ENCODE measurements around the gene FHIP2A.
A peak's percentile ranks its signal among the peaks of the same experiment; 100 is the strongest.
"Not testable (repeated sequence)": the region's sequence is repeated elsewhere in the genome, so short reads cannot be mapped to it uniquely, and the experiment has no call there.

The FHIP2A gene

DNA sequence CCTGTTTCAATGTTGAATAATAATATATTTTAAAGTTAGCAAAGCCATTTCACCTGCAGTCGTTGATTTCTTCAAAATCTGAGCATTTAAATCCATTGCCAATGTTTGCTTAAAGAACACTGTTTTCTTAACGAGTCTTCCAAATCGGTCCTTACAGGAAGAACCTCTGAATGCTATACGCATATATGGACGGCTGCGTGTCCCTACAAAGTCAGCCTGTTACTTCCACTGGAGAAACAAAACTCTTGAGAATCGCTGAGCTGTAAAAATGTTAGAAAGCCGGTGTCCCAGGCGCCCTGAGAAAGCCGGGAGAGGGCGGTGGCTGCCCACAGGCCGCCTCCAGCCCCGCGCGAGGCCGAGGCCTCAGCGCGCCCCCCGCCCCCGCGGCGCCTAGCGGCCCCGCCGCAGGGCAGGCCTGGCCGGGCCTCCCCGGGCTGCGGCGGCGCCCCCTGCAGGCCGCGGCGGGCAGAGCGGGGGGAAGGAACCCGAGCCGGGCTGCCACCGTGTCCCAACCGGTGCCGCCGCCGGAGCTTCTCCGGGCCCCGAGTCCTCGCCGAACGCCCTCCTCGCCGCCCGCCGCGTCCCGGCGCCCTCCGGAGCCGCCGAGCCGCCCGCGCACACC lies at the start of gene FHIP2A:
Gene FHIP2A, plus strand, starts transcription at position 488 of the 622 bp plus-strand sequence. CDS start 299 bp downstream, outside the sequence.
- DNase-seq, result peak; percentile 58 to 84 (median 63)

DNA sequence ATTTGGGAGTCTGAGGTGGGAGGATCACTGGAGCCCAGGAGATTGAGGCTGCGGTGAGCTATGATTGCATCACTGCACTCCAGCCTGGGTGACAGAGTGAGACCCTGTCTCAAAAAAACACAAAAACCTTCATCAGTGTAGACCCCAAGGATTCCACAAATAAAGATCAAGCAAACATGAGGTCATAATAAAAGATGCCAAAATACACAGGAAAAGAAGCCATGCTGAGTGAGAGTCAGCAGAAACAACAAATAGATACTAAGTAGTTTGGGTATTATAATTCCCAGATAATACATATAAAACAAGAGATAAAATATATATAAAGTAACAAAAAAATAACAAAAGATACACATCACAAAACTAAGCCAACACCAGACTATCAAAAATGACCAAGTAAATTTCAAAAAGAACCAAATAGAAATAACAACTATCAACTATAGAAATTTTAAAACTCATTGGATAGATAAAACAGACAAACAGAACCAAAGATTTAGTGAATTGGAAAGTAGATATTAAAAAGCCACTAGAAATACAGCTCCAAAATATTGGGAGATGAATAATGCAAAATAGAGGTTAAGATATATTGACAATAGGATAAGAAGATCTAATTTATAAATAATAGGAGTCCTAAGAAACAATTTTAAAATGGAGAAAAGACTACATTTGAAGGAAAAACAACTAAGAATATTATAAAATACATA lies 48.9 kb upstream of the FHIP2A start:
- no peak for DNase-seq

- no peak for DNase-seq
Measured at GRCh38 chr10:114773197-114773532, 48.4 kb upstream of the FHIP2A start.

DNA sequence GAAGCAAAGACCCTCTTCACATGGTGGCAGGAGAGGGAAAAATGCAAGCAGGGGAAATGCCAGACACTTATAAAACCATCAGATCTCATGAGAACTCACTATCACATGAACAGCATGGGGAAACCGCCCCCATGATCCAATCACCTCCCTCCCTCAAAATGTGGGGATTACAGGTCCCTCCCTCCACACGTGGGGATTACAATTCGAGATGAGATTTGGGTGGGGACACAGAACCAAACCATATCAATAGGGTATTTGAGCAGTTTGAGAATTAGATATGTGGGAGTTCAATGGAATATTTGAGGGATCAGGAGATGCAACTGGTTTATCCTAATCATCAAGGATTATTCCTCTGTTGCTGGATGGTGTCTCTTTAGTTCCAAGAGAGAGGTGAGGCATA lies 46.5 kb upstream of the FHIP2A start:
- not testable (repeated sequence) for DNase-seq

DNA sequence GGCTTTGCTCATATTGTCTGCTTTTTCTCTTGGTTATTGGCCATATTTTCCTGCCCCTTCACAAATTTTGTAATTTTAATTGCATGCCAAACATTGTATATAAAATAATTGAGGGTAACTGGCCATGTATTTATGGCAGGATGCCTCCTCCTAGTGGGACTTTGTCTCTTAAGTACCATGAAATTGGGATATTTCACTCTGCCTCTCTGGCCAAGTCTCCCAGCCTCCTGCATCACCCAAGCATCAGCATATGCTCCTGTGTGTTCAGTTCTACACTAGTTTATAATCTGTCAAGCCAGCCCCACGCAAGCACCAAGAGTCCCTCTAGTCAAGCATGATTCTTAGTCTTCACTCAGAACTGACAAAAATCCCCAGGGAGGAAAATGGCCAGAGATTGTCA lies 44.2 kb upstream of the FHIP2A start:
- DNase-seq, result no peak

- no peak for DNase-seq
Measured at GRCh38 chr10:114779803-114780576, 41.6 kb upstream of the FHIP2A start.

- no peak for DNase-seq
Measured at GRCh38 chr10:114780577-114781184, 40.9 kb upstream of the FHIP2A start.

GRCh38 chr10:114782666-114783065 lies 38.9 kb upstream of the FHIP2A start:
- DNase-seq, result no peak

- DNase-seq, result no peak
Measured at GRCh38 chr10:114783686-114784085, 37.9 kb upstream of the FHIP2A start.

DNA sequence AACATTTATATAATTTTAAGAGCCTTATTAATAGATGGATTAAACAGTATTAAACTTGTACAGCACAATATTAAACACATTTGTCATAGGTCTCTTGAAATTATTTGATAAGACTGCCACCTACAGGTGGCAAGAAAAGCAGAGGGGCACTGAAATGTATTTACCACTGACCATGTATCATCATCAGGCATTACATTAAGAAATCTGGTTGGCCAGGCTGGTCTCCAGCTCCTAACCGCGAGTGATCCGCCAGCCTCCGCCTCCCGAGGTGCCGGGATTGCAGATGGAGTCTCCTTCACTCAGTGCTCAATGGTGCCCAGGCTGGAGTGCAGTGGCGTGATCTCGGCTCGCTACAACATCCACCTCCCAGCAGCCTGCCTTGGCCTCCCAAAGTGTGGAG lies 35.1 kb upstream of the FHIP2A start:
- DNase-seq, result not testable (repeated sequence)

DNA sequence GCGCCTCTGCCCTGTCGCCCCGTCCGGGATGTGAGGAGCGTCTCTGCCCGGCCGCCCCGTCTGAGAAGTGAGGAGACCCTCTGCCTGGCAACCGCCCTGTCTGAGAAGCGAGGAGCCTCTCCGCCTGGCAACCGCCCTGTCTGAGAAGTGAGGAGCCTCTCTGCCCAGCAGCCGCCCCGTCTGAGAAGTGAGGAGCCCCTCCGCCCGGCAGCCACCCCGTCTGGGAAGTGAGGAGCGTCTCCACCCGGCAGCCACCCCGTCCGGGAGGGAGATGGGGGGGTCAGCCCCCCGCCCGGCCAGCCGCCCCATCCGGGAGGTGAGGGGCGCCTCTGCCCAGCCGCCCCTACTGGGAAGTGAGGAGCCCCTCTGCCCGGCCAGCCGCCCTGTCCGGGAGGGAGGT lies 34.4 kb upstream of the FHIP2A start:
- not testable (repeated sequence) for DNase-seq

GRCh38 chr10:114791768-114792167 lies 29.8 kb upstream of the FHIP2A start:
- DNase-seq, result no peak

DNA sequence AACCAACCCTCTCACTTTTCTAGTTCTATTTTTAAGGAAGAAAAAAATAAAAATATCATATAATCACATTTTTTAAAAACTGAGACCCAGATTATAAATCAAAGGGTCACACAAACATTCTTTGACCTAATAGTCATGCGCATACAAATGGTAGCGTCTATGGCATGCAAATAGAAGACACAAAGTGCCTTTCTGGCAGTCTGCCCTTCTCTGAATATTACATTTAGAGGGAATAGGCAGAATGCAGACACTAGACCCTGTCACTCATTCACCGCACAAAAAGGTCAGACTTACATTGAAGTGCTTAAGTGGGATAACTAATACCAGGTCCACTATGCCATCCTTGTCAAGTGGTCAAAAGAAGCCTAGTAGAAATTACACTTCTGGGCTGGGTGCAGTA lies 26.5 kb upstream of the FHIP2A start:
- no peak for DNase-seq

- DNase-seq, result no peak
Measured at GRCh38 chr10:114800361-114800760, 21.2 kb upstream of the FHIP2A start.

- no peak for DNase-seq
Measured at GRCh38 chr10:114801411-114801813, 20.2 kb upstream of the FHIP2A start.

DNA sequence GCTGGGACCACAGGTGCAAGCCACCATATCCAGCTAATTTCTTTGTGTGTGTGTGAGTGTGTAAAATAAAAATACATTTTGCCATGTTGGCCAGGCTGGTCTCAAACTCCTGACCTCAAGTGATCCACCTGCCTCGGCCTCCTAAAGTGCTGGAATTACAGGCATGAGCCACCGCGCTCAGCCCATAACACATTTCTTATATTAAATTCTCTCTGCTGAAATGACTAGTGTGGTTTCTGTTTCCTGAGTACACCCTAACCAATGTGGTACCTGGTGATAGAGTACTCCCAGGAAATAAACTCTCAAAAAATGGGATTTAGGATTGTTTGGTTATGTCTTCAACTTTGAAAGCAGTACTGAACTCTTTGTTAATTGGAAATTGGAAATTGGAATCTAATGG lies 19.4 kb upstream of the FHIP2A start:
- no peak for DNase-seq

DNA sequence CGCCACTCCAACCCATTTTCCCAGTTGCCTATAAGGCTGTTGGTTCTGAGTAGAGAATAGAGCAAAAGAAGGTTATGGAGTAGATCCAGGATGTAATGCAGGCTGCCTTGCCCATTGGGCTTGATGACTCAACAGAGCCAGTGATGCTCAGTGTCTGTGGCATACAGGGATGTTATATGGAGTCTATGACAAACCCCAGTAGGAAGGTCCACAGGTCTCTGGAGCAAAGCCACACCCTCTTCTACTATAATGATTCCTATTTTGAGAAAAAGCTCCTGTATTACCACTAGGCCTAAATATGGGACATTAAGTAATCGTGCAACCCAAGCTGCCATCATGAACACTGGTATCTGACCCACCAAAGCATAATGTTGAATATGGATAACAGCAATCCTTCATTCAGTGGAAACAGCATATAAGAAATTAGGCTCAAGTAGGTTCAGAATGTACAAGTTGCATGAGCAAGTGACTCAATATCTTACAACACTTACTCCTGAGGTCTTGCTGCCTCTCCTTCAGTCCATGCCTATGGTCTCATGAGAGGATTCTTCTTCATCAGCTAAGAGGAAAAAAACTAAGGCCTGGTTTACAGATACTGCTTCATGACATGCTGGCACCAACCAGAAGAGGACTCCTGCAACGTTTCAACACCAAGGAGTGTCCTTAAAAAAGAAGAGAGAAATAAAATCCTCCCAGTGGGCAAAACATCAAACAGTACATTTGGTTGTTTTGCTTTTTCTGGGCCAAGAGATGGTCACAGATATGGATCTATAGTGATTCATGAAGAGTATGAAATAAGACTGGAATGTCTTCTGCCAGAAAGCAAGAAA lies 14.8 kb upstream of the FHIP2A start:
- DNase-seq, result no peak

DNA sequence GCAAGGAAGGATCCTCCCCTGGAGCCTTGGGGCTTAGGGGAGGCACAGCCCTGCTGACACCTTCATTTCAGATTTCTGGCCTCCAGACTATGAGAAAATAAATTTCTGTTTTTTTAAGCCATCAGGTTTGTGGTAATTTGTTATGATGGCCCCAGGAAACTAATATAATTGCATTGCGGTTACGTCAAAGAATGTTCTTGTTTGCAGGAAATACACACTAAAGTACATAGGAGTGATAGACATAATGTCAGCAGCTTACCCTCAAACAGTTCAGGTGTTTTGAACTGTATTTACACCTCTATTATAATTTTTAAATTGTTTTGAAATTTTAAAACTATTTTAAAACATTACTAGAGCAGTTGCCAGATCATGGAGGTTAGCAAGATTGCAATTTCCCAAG lies 12.6 kb upstream of the FHIP2A start:
- DNase-seq, result no peak

- no peak for DNase-seq
Measured at GRCh38 chr10:114810926-114811325, 10.7 kb upstream of the FHIP2A start.

GRCh38 chr10:114811862-114812261 lies 9.7 kb upstream of the FHIP2A start:
- DNase-seq, result no peak

GRCh38 chr10:114815791-114816190 lies 5.8 kb upstream of the FHIP2A start:
- DNase-seq, result no peak

- DNase-seq, result no peak
Measured at GRCh38 chr10:114816308-114816707, 5.3 kb upstream of the FHIP2A start.

DNA sequence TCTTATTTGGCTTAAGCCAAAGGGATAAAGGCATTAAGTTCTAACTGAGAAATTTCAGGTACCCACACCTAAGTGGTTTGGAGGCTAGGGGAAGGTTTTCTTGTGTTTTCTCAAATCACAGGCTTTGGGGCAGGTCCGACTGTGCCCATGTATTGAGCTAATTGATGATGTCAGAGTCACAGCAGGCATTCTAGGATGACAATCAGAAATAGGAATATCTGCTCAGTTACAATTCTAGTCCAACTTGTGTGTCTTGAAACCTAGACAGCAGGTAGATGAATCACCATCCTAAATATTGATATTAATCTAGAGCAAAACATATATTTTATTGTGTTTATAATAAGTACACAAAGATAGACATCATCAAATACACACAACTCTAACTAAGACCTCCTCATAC lies 2.3 kb upstream of the FHIP2A start:
- DNase-seq, result no peak
